Measurements from ENCODE around the gene PSMB3.

DNA sequence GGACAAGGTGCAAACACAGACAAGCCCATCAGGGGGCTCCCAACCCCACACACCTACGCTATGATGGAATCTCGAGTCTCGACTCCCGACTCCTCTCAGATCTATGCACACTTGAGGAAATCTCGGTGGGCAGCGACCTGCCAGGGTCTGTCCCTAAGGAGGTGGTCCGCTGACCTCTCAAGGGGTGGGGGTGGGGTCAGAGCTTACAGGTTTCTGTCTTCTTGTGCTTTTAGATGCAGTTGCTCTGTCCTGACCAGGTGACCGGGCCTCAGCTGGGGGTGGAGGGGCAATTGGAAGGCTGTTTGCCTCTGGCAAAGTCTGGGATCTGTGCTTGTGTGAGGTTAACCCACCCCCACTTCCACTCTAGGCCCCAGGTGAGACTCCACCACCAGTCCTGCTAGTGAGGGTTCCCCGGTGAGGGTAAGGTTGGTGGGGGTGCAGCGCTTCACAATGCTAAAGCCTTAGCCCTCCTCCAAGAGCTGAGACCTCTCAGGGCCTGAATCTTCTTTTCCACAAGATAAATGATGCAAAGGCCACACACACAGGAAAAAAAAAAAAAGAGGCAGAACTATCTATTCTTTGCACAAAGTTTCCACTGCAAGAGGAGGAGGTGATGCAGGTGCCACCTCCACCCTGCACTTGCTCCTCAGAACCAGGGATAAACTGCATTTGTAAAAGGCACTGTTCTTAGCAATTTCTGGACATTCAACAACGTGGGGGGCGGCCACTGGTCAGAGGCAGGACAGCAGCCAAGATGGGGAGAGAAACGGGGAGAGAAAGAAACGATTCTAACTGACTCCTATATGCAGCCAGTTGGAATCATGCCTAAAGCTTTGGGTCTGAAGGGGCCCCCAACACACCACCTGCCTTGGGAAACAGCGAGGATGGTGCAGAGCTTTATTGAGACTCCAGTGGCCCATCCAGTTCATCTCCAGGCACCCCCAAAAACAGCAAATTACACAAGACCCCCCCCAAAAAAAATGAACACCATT lies 18.3 kb upstream of the PSMB3 start:
- TF ChIP-seq EP300 (IDR thresholded peaks at IDR 0.05; ENCODE audit: borderline replicate concordance) (no peak), RAD21 (IDR thresholded peaks at IDR 0.05; ENCODE audit: low read depth) (no peak), TAF1 (IDR thresholded peaks at IDR 0.05; ENCODE audit: low read depth) (no peak), NFIC (IDR thresholded peaks at IDR 0.05) (no peak), ZBTB7A (IDR thresholded peaks at IDR 0.05; ENCODE audit: low read depth) (no peak), TCF12 (IDR thresholded peaks at IDR 0.05; ENCODE audit: low read depth) (no peak), CEBPB (IDR thresholded peaks at IDR 0.05) (no peak), CREB1 (IDR thresholded peaks at IDR 0.05; ENCODE audit: low read depth) (no peak), TEAD4 (IDR thresholded peaks at IDR 0.05) (no peak), YY1 (IDR thresholded peaks at IDR 0.05; ENCODE audit: low read depth) (no peak), FOXM1 (IDR thresholded peaks at IDR 0.05; ENCODE audit: borderline replicate concordance, low read depth) (no peak)
- TF ChIP-seq, protein P1, sequence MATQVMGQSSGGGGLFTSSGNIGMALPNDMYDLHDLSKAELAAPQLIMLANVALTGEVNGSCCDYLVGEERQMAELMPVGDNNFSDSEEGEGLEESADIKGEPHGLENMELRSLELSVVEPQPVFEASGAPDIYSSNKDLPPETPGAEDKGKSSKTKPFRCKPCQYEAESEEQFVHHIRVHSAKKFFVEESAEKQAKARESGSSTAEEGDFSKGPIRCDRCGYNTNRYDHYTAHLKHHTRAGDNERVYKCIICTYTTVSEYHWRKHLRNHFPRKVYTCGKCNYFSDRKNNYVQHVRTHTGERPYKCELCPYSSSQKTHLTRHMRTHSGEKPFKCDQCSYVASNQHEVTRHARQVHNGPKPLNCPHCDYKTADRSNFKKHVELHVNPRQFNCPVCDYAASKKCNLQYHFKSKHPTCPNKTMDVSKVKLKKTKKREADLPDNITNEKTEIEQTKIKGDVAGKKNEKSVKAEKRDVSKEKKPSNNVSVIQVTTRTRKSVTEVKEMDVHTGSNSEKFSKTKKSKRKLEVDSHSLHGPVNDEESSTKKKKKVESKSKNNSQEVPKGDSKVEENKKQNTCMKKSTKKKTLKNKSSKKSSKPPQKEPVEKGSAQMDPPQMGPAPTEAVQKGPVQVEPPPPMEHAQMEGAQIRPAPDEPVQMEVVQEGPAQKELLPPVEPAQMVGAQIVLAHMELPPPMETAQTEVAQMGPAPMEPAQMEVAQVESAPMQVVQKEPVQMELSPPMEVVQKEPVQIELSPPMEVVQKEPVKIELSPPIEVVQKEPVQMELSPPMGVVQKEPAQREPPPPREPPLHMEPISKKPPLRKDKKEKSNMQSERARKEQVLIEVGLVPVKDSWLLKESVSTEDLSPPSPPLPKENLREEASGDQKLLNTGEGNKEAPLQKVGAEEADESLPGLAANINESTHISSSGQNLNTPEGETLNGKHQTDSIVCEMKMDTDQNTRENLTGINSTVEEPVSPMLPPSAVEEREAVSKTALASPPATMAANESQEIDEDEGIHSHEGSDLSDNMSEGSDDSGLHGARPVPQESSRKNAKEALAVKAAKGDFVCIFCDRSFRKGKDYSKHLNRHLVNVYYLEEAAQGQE (IDR thresholded peaks at IDR 0.05; ENCODE audit: low read depth), result no peak
- TF ChIP-seq, protein P2, sequence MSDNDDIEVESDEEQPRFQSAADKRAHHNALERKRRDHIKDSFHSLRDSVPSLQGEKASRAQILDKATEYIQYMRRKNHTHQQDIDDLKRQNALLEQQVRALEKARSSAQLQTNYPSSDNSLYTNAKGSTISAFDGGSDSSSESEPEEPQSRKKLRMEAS (IDR thresholded peaks at IDR 0.05), result no peak
